B cell (primary cell): ENCODE measurements around the gene SLC35G1. TPM values are rescaled to one million over a fixed set of nuclear protein-coding genes. Genes with fewer than 3 reads are reported as not detected.

ENCODE experiments used
- ATAC-seq: fragments of 200-7000 bp; cut with Tn5 transposase; one replicate; pipeline ENCODE4 v1.10.0; 2021; ENCODE audit warnings: low read depth, mild to moderate bottlenecking, moderate number of reproducible peaks, moderate library complexity
- CTCF ChIA-PET: fragments of 350-600 bp; sonication (Branson Sonifier 250); formaldehyde crosslinking; loops from one replicate; lab custom pipeline; 2021; ENCODE audit warnings: antibody characterized with exemption, inconsistent platforms; lab: Charles Lee
- POLR2A ChIA-PET: fragments of 350-600 bp; sonication (Branson Sonifier 250); formaldehyde crosslinking; loops from one replicate; lab custom pipeline; 2021; ENCODE audit warnings: antibody characterized with exemption; lab: Charles Lee
- DNase-seq: peaks from one replicate; pipeline ENCODE4 v3.0.0; 2013
- H2AFZ ChIP-seq: 2 replicates; pipeline ENCODE4 v1.6.1; 2012; ENCODE audit warnings: mild to moderate bottlenecking, low read depth, low read length; ENCODE audit not compliant: insufficient read depth, poor library complexity, severe bottlenecking
- H3K27ac ChIP-seq, 2 donors: 1 replicate in 1 of 2; 2 replicates in 1 of 2; pipeline ENCODE4 v1.5.1; 2012 to 2013; ENCODE audit warnings: low read length in 2 of 2, mild to moderate bottlenecking in 2 of 2, moderate library complexity in 1 of 2
- H3K27me3 ChIP-seq, 4 experiments: fragments of 200-600 bp in 1 of 4; sonication (generic) in 1 of 4; replicated peaks in 1 of 4; 1 replicate in 2 of 4; 2 replicates in 2 of 4; pipeline versions ENCODE4 v1.6.1 to v1.7.0; 2013 to 2016; ENCODE audit warnings: low read length in 3 of 4, mild to moderate bottlenecking in 2 of 4, mixed read lengths in 1 of 4, moderate library complexity in 1 of 4; ENCODE audit not compliant: insufficient read depth in 4 of 4, control insufficient read depth in 3 of 4; ENCODE audit errors: control extremely low read depth in 1 of 4
- H3K36me3 ChIP-seq, 2 experiments: replicated peaks in 1 of 2; 1 replicate in 1 of 2; 2 replicates in 1 of 2; pipeline versions ENCODE4 v1.6.1 to v1.7.1; 2013; ENCODE audit warnings: low read length in 1 of 2; ENCODE audit not compliant: insufficient read depth in 2 of 2, control insufficient read depth in 1 of 2; ENCODE audit errors: control extremely low read depth in 1 of 2, extremely low read depth in 1 of 2
- H3K4me1 ChIP-seq, 2 donors: fragments of 200-600 bp in 1 of 2; sonication (generic) in 1 of 2; 1 replicate in 1 of 2; 2 replicates in 1 of 2; pipeline versions ENCODE4 v1.5.1 to v1.6.1; 2013 to 2017; ENCODE audit warnings: low read length in 2 of 2; ENCODE audit not compliant: control insufficient read depth in 2 of 2, insufficient read depth in 2 of 2
- H3K4me2 ChIP-seq: replicated peaks from 2 replicates; pipeline ENCODE3; 2012; ENCODE audit warnings: mild to moderate bottlenecking, low read depth, low read length; ENCODE audit not compliant: poor library complexity, severe bottlenecking
- H3K4me3 ChIP-seq, 5 experiments: fragments of 200-600 bp in 1 of 5; sonication (generic) in 1 of 5; 1 replicate in 3 of 5; 2 replicates in 2 of 5; pipeline versions ENCODE4 v1.5.1 to v1.7.0; 2011 to 2016; ENCODE audit warnings: low read length in 4 of 5, mild to moderate bottlenecking in 4 of 5, low read depth in 2 of 5, control low read depth in 1 of 5, moderate library complexity in 1 of 5; ENCODE audit not compliant: insufficient read depth in 1 of 5; ENCODE audit errors: control extremely low read depth in 1 of 5, extremely low read depth in 1 of 5
- H3K79me2 ChIP-seq: fragments of 200-600 bp; sonication (generic); one replicate; pipeline ENCODE4 v1.6.0; 2016; ENCODE audit warnings: low read length; ENCODE audit not compliant: control insufficient read depth, insufficient read depth
- H3K9ac ChIP-seq: fragments of 200-600 bp; sonication (generic); 2 replicates; pipeline ENCODE4 v1.6.1; 2017; ENCODE audit warnings: mild to moderate bottlenecking, low read length, moderate library complexity
- H3K9me3 ChIP-seq, 3 donors: one replicate each; pipeline versions ENCODE4 v1.6.1 to v1.7.1; 2013; ENCODE audit warnings: low read length in 2 of 3; ENCODE audit not compliant: control insufficient read depth in 2 of 3, insufficient read depth in 1 of 3; ENCODE audit errors: control extremely low read depth in 1 of 3
- H4K20me1 ChIP-seq: 2 replicates; pipeline ENCODE4 v1.6.0; 2012; ENCODE audit warnings: mild to moderate bottlenecking, low read length; ENCODE audit not compliant: insufficient read depth, control insufficient read depth, poor library complexity, severe bottlenecking
- H3K27ac Mint-ChIP-seq: one replicate; pipeline ENCODE4 v1.8.0; 2021; ENCODE audit warnings: mixed read lengths
- H3K27me3 Mint-ChIP-seq: one replicate; pipeline ENCODE4 v1.8.0; 2021; ENCODE audit warnings: mixed read lengths
- H3K4me1 Mint-ChIP-seq: one replicate; pipeline ENCODE4 v1.8.0; 2021; ENCODE audit warnings: mixed read lengths
- H3K4me3 Mint-ChIP-seq: one replicate; pipeline ENCODE4 v1.8.0; 2021; ENCODE audit warnings: mixed read lengths
- H3K9me3 Mint-ChIP-seq: one replicate; pipeline ENCODE4 v1.8.0; 2022; ENCODE audit warnings: mixed read lengths; ENCODE audit not compliant: insufficient read depth
- CTCF ChIP-seq: fragments of 200-600 bp; IDR thresholded peaks from one replicate; pipeline ENCODE4 v1.8.0; 2022; ENCODE audit warnings: antibody characterized with exemption, mild to moderate bottlenecking
- EZH2 ChIP-seq: IDR thresholded peaks from 2 replicates; pipeline ENCODE4 v1.6.1; 2012; ENCODE audit warnings: borderline replicate concordance, low read depth, mild to moderate bottlenecking, moderate library complexity, low read length; ENCODE audit not compliant: insufficient read depth, poor library complexity, severe bottlenecking
- WGBS: methylation state at CpG from one replicate; pipeline ENCODE4 v1.1.5; 2013; ENCODE audit warnings: missing lambda C conversion rate; ENCODE audit not compliant: insufficient coverage; 5-methylcytosine and 5-hydroxymethylcytosine counted together
- intact Hi-C: fragments of 100-400 bp; cut with micrococcal nuclease; formaldehyde crosslinking; loops from one replicate; pipeline ENCODE4 v1.10.0; 2022
- polyA plus RNA-seq: library from polyadenylated mRNA; depleted of rRNA; stranded (reverse); fragments of >200 nt; gene quantifications from 2 replicates; pipeline ENCODE4 v1.2.3, GENCODE V29; 2012
- total RNA-seq, 2 donors: library from RNA; stranded (reverse); fragments of 120-200 nt in 1 of 2; gene quantifications; 1 replicate in 1 of 2; 2 replicates in 1 of 2; pipeline versions ENCODE4 v1.2.3 to v1.2.4, GENCODE V29; 2013 to 2022

SLC35G1 gene
- total and polyA plus RNA-seq, 2 donors (not counting 1 experiment from before 2014, with no cell fraction given) = 1.7 to 2.6 TPM

GRCh38 chr10:93907059-93907458 is 13.3 kb downstream of the SLC35G1 start:
- H3K36me3 ChIP-seq = no peaks in the 10 kb centered on the region
- Mint-ChIP-seq H3K4me3 (no peak overlapping the region), H3K27ac (no peak overlapping the region), H3K9me3 (no peaks in the 10 kb centered on the region), H3K27me3 (no peaks in the 10 kb centered on the region), H3K4me1 (no peaks in the 10 kb centered on the region)
- H4K20me1 ChIP-seq = no peaks in the 10 kb centered on the region
- TF ChIP-seq EZH2 (no peak), CTCF (no peak)
- H3K79me2 ChIP-seq = no peaks in the 10 kb centered on the region
- H3K27me3 ChIP-seq = no peaks in the 10 kb centered on the region
- ChIA-PET CTCF (interaction anchor here (1.5 kb wide), 1 partner anchor 9 kb away, joined by 4 read pairs; no protein-coding TSS in a partner anchor), POLR2A (no interaction called here)
- H2AFZ ChIP-seq = no peak overlapping the region
- H3K4me3 ChIP-seq = no peak overlapping the region
- DNase-seq (no peak), ATAC-seq (no peak)
- intact Hi-C loops = no loop called here
- H3K27ac ChIP-seq = no peak overlapping the region
- 96% methylated on average over 4 of the region's 5 CpGs for WGBS
- H3K4me2 ChIP-seq = no peak overlapping the region
- no peak overlapping the region for H3K9ac ChIP-seq
- no peaks in the 10 kb centered on the region for H3K4me1 ChIP-seq
- H3K9me3 ChIP-seq = no peaks in the 10 kb centered on the region

GRCh38 chr10:93911866-93912265 is 18.1 kb downstream of the SLC35G1 start:
- intact Hi-C loops = no loop called here
- Mint-ChIP-seq H3K27ac (no peak overlapping the region), H3K4me1 (no peaks in the 10 kb centered on the region), H3K9me3 (no peaks in the 10 kb centered on the region), H3K27me3 (no peaks in the 10 kb centered on the region), H3K4me3 (no peak overlapping the region)
- Histone ChIP-seq H3K27me3 (no peaks in the 10 kb centered on the region), H3K27ac (no peak overlapping the region), H3K4me2 (no peak overlapping the region), H3K4me1 (no peaks in the 10 kb centered on the region), H3K4me3 (no peak overlapping the region), H3K79me2 (no peaks in the 10 kb centered on the region), H3K36me3 (no peaks in the 10 kb centered on the region), H3K9ac (no peak overlapping the region), H4K20me1 (no peaks in the 10 kb centered on the region), H3K9me3 (no peaks in the 10 kb centered on the region), H2AFZ (no peak overlapping the region)
- TF ChIP-seq CTCF = no peak
- TF ChIP-seq EZH2 = no peak
- DNase-seq = no peak
- WGBS = 53% methylated on average over 3 of the region's 6 CpGs
- ChIA-PET POLR2A (no interaction called here), CTCF (no interaction called here)
- no peak for ATAC-seq
